ENCODE measurements around the gene NDUFS8. TPM values are rescaled to one million over a fixed set of nuclear protein-coding genes. Genes with fewer than 3 reads are reported as not detected.
"Not testable (repeated sequence)": the region's sequence is repeated elsewhere in the genome, so short reads cannot be mapped to it uniquely, and the experiment has no call there.

The NDUFS8 gene
- total and polyA plus RNA-seq, 2 of the 4 experiments (the other 2 are of a cell fraction) = 85.9 to 131 TPM

GRCh38 chr11:67982255-67982857 is 48.1 kb upstream of the NDUFS8 start:
- H3K4me2 ChIP-seq (ENCODE audit: low read depth, low read length); H3K9me3 ChIP-seq (ENCODE audit: control insufficient read depth, insufficient read depth, low read length); in situ Hi-C loops (cut with MboI; ENCODE audit: low sequenced_read_pairs); H3K4me3 ChIP-seq (ENCODE audit: insufficient read depth, low read depth, low read length); H3K4me1 ChIP-seq (ENCODE audit: control insufficient read depth, insufficient read depth, low read length); DNase-seq; H3K36me3 ChIP-seq (ENCODE audit: control insufficient read depth, insufficient read depth, low read length); H4K20me1 ChIP-seq (ENCODE audit: insufficient read depth, low read length); H2BK5ac ChIP-seq (ENCODE audit: low read depth, low read length, poor library complexity, severe bottlenecking); intact Hi-C loops (cut with micrococcal nuclease); H2AK5ac ChIP-seq (ENCODE audit: low read depth, low read length); H3K27ac ChIP-seq (ENCODE audit: insufficient read depth, low read length); H3K4ac ChIP-seq (ENCODE audit: low read depth, low read length); H2AFZ ChIP-seq (replicated peaks; ENCODE audit: low read length, poor library complexity); H3K9ac ChIP-seq (ENCODE audit: low read depth, low read length); dilution Hi-C loops (cut with HindIII; ENCODE audit: low sequenced_read_pairs, unreplicated experiment); H2BK20ac ChIP-seq (ENCODE audit: low read depth, low read length); H3K56ac ChIP-seq (ENCODE audit: extremely low read depth, insufficient read depth, low read length); H3K9me1 ChIP-seq (ENCODE audit: insufficient read depth, low read length); H2AK9ac ChIP-seq (replicated peaks; ENCODE audit: low read depth, low read length, poor library complexity); H4K8ac ChIP-seq (ENCODE audit: low read depth in 2 of 2, low read length in 2 of 2); H4K5ac ChIP-seq (ENCODE audit: low read depth, low read length); H3K14ac ChIP-seq (replicated peaks; ENCODE audit: low read depth, low read length); H3K79me1 ChIP-seq (ENCODE audit: low read depth in 1 of 2, low read length in 2 of 2); H3K23ac ChIP-seq (ENCODE audit: low read depth, low read length); H3K18ac ChIP-seq (ENCODE audit: low read depth, low read length); ATAC-seq (ENCODE audit: low read depth); H2BK120ac ChIP-seq (ENCODE audit: low read depth, low read length); H4K91ac ChIP-seq (ENCODE audit: insufficient read depth, low read depth, low read length); BruUV-seq (replicated peaks); POLR2A ChIA-PET (ENCODE audit: unreplicated experiment); H2BK15ac ChIP-seq (ENCODE audit: low read depth, low read length): not testable (repeated sequence)
- CTCF ChIA-PET = interaction anchor here (1.1 kb wide), 1 partner anchor 27 kb away, joined by 3 read pairs; no protein-coding TSS in a partner anchor
- WGBS, 2 experiments (ENCODE audit: extremely low coverage in 2 of 2, insufficient read length in 1 of 2) = no CpG with 5 or more reads among the region's 17 CpGs
- peaks cover 16% of the 10 kb centered on the region for H3K27me3 ChIP-seq (ENCODE audit: control insufficient read depth, insufficient read depth, low read length)
